NCI-H128 (cell line): Measurements from ENCODE around the gene SLMAP.
"Not testable (repeated sequence)": the region's sequence is repeated elsewhere in the genome, so short reads cannot be mapped to it uniquely, and the experiment has no call there.

Experiments
- DNase-seq: peaks from one replicate; lab custom pipeline; 2025; ENCODE audit not compliant: unreplicated experiment; lab: John Stamatoyannopoulos, UW

Gene SLMAP

GRCh38 chr3:57876632-57877031 lies 120.5 kb downstream of the SLMAP start:
- DNase-seq: no peak

- no peak for DNase-seq
These were observed 121.0 kb downstream of the SLMAP start for GRCh38 chr3:57877116-57877515.

GRCh38 chr3:57884436-57884835 lies 128.3 kb downstream of the SLMAP start:
- DNase-seq: not testable (repeated sequence)

GRCh38 chr3:57889807-57890206 lies 133.7 kb downstream of the SLMAP start:
- DNase-seq: no peak

- DNase-seq: no peak
These were observed 134.8 kb downstream of the SLMAP start for GRCh38 chr3:57890874-57891273.

GRCh38 chr3:57892423-57892822 lies 136.3 kb downstream of the SLMAP start:
- no peak for DNase-seq

GRCh38 chr3:57893156-57893555 lies 137.0 kb downstream of the SLMAP start:
- no peak for DNase-seq

- no peak for DNase-seq
These were observed 137.6 kb downstream of the SLMAP start for GRCh38 chr3:57893668-57894067.

GRCh38 chr3:57896031-57896430 lies 139.9 kb downstream of the SLMAP start:
- no peak for DNase-seq

GRCh38 chr3:57896691-57897090 lies 140.6 kb downstream of the SLMAP start:
- no peak for DNase-seq

GRCh38 chr3:57900786-57901185 lies 144.7 kb downstream of the SLMAP start:
- no peak for DNase-seq

GRCh38 chr3:57903124-57903890 lies 147.2 kb downstream of the SLMAP start:
- no peak for DNase-seq

GRCh38 chr3:57910990-57911389 lies 154.9 kb downstream of the SLMAP start:
- no peak for DNase-seq

- no peak for DNase-seq
These were observed 155.5 kb downstream of the SLMAP start for GRCh38 chr3:57911593-57911992.

- DNase-seq: no peak
These were observed 161.5 kb downstream of the SLMAP start for GRCh38 chr3:57917601-57918000.

- no peak for DNase-seq
These were observed 162.2 kb downstream of the SLMAP start for GRCh38 chr3:57918123-57918837.

GRCh38 chr3:57919987-57920386 lies 163.9 kb downstream of the SLMAP start:
- no peak for DNase-seq

- no peak for DNase-seq
These were observed 167.0 kb downstream of the SLMAP start for GRCh38 chr3:57923101-57923500.

GRCh38 chr3:57923752-57924151 lies 167.6 kb downstream of the SLMAP start:
- no peak for DNase-seq

- DNase-seq: no peak
These were observed 171.1 kb downstream of the SLMAP start for GRCh38 chr3:57927166-57927565.

- no peak for DNase-seq
These were observed 171.8 kb downstream of the SLMAP start for GRCh38 chr3:57927916-57928315.

- DNase-seq: no peak
These were observed 172.4 kb downstream of the SLMAP start for GRCh38 chr3:57928511-57928910.

- DNase-seq: no peak
These were observed 173.9 kb downstream of the SLMAP start for GRCh38 chr3:57929988-57930387.
